Natural killer cell (primary cell): ENCODE data around the gene BIRC7. TPM values are rescaled to one million over a fixed set of nuclear protein-coding genes. Genes with fewer than 3 reads are reported as not detected.

Source experiments
- ATAC-seq, 3 donors: fragments of 150-1000 bp in 2 of 3; fragments of 200-7000 bp in 1 of 3; cut with Tn5 transposase; 1 replicate in 1 of 3; 2 replicates in 2 of 3; pipeline ENCODE4 v1.10.0; 2021; ENCODE audit warnings: mild to moderate bottlenecking in 2 of 3, moderate library complexity in 2 of 3
- DNase-seq, 2 donors: peaks; one replicate each; pipeline versions ENCODE4 v3.0.0 to v3.0.0-alpha.2; 2013 to 2021; ENCODE audit warnings: mixed read lengths in 1 of 2
- H3K27ac ChIP-seq: one replicate; pipeline ENCODE4 v1.5.1; 2013; ENCODE audit warnings: mild to moderate bottlenecking, low read length
- H3K27me3 ChIP-seq: one replicate; pipeline ENCODE4 v1.6.1; 2013; ENCODE audit warnings: low read length; ENCODE audit not compliant: control insufficient read depth, insufficient read depth
- H3K36me3 ChIP-seq: one replicate; pipeline ENCODE4 v1.6.1; 2013; ENCODE audit warnings: low read length; ENCODE audit not compliant: control insufficient read depth, insufficient read depth
- H3K4me1 ChIP-seq: one replicate; pipeline ENCODE4 v1.6.1; 2013; ENCODE audit warnings: low read length; ENCODE audit not compliant: control insufficient read depth, insufficient read depth
- H3K4me3 ChIP-seq: one replicate; pipeline ENCODE4 v1.5.1; 2013; ENCODE audit warnings: low read length
- H3K9me3 ChIP-seq: one replicate; pipeline ENCODE4 v1.6.1; 2013; ENCODE audit warnings: low read length; ENCODE audit not compliant: control insufficient read depth, insufficient read depth
- H3K27ac Mint-ChIP-seq, 2 donors: one replicate each; pipeline ENCODE4 v1.8.0; 2022; ENCODE audit warnings: mild to moderate bottlenecking in 2 of 2, mixed read lengths in 2 of 2, moderate library complexity in 1 of 2
- H3K27me3 Mint-ChIP-seq, 2 donors: one replicate each; pipeline ENCODE4 v1.8.0; 2022; ENCODE audit warnings: low read depth in 2 of 2, mixed read lengths in 2 of 2
- H3K36me3 Mint-ChIP-seq: one replicate; pipeline ENCODE4 v1.8.0; 2022; ENCODE audit warnings: mixed read lengths
- H3K4me1 Mint-ChIP-seq, 2 donors: one replicate each; pipeline ENCODE4 v1.8.0; 2022; ENCODE audit warnings: mixed read lengths in 2 of 2
- H3K4me3 Mint-ChIP-seq: one replicate; pipeline ENCODE4 v1.8.0; 2022; ENCODE audit warnings: mild to moderate bottlenecking, moderate library complexity, mixed read lengths
- H3K9me3 Mint-ChIP-seq, 2 donors: one replicate each; pipeline ENCODE4 v1.8.0; 2022; ENCODE audit warnings: mixed read lengths in 2 of 2
- CTCF ChIP-seq: fragments of 200-600 bp; IDR thresholded peaks from one replicate; pipeline ENCODE4 v1.8.0; 2022; ENCODE audit warnings: antibody characterized with exemption
- WGBS: methylation state at CpG from one replicate; pipeline ENCODE4 v1.1.7; 2013; ENCODE audit warnings: missing lambda C conversion rate; ENCODE audit not compliant: insufficient coverage; 5-methylcytosine and 5-hydroxymethylcytosine counted together
- intact Hi-C: fragments of 100-400 bp; cut with micrococcal nuclease; formaldehyde crosslinking; loops from one replicate; pipeline ENCODE4 v1.14.2; 2022
- total RNA-seq, 4 donors: library from RNA; stranded (reverse); fragments of 120-200 nt in 1 of 4; gene quantifications; one replicate each; pipeline versions ENCODE4 v1.2.3 to v1.2.4, GENCODE V29; 2013 to 2022

Gene BIRC7
- total RNA-seq, 3 donors from 2014 or later (not counting 1 experiment from before 2014, with no cell fraction given) = not detected

DNA sequence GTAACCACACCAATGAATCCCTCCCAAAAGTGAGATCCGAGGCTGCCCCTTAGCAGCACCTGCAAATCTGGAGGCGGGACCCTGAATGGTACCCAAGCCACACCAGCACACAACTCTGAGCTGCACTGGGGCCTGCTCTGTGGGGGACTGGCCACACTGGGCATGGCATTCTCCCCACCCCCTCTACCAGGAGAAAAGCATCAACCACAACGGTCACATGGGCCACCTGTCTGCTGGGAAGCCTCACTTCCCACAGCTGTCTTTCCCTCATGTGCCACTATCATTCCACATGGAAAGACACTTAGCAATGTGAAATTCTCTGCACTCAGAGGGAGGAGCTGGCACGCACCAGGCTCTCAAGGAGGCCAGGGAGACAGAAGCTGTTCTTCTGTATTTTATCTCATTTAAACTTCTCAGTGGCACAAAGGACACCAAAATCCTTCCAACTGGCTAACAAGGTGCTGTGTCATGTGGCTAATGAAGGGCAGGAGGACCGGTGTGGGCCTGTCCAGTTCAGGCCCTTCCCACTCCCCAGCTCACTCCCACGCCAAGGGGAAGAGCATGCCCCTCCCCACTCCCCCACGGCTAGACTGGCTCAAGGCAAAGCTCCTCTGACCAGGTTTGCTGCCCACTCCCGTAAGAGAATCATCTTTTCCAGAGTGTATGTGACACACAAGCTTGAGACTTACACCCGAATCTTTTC lies 38.8 kb upstream of the BIRC7 start:
- H3K9me3 ChIP-seq = no peaks in the 10 kb centered on the region
- ATAC-seq (no peak), DNase-seq (no peak)
- Mint-ChIP-seq H3K36me3 (peaks cover 11% of the 10 kb centered on the region), H3K9me3 (no peaks in the 10 kb centered on the region), H3K27me3 (no peaks in the 10 kb centered on the region), H3K4me3 (no peak overlapping the region), H3K27ac (no peak overlapping the region), H3K4me1 (peaks cover 13 to 32% of the 10 kb centered on the region in 2 donors)
- no peaks in the 10 kb centered on the region for H3K4me1 ChIP-seq
- peaks cover 31% of the 10 kb centered on the region for H3K36me3 ChIP-seq
- no peak overlapping the region for H3K4me3 ChIP-seq
- TF ChIP-seq CTCF = no peak
- H3K27me3 ChIP-seq = no peaks in the 10 kb centered on the region
- intact Hi-C loops = no loop called here
- H3K27ac ChIP-seq = no peak overlapping the region
- WGBS = 93% methylated on average over 9 of the region's 9 CpGs

- peaks cover 11% of the 10 kb centered on the region for H3K36me3 Mint-ChIP-seq
- Histone ChIP-seq H3K4me1 (no peaks in the 10 kb centered on the region), H3K36me3 (peaks cover 47% of the 10 kb centered on the region), H3K9me3 (no peaks in the 10 kb centered on the region), H3K27me3 (no peaks in the 10 kb centered on the region), H3K4me3 (no peak overlapping the region), H3K27ac (no peak overlapping the region)
- ATAC-seq (no peak), DNase-seq (no peak)
- intact Hi-C loops = no loop called here
- H3K4me3 Mint-ChIP-seq = no peak overlapping the region
- 94% methylated on average over 7 of the region's 7 CpGs for WGBS
- H3K27ac Mint-ChIP-seq = no peak overlapping the region
- H3K27me3 Mint-ChIP-seq = no peaks in the 10 kb centered on the region
- peaks cover 13 to 32% of the 10 kb centered on the region in 2 donors for H3K4me1 Mint-ChIP-seq
- no peaks in the 10 kb centered on the region for H3K9me3 Mint-ChIP-seq
- no peak for TF ChIP-seq CTCF
Observed at GRCh38 chr20:63198606-63199005, 37.1 kb upstream of the BIRC7 start.

- H3K27me3 ChIP-seq = no peaks in the 10 kb centered on the region
- H3K36me3 ChIP-seq = peaks cover 55% of the 10 kb centered on the region
- H3K27ac Mint-ChIP-seq = no peak overlapping the region
- H3K4me1 ChIP-seq = no peaks in the 10 kb centered on the region
- no peak for DNase-seq
- intact Hi-C loops = no loop called here
- H3K4me3 Mint-ChIP-seq = no peak overlapping the region
- no peak overlapping the region for H3K4me3 ChIP-seq
- H3K9me3 Mint-ChIP-seq = no peaks in the 10 kb centered on the region
- no peak overlapping the region for H3K27ac ChIP-seq
- WGBS = 95% methylated on average over 15 of the region's 17 CpGs
- H3K27me3 Mint-ChIP-seq = no peaks in the 10 kb centered on the region
- H3K36me3 Mint-ChIP-seq = peaks cover 7% of the 10 kb centered on the region
- no peak for ATAC-seq
- H3K4me1 Mint-ChIP-seq = peaks cover 24 to 34% of the 10 kb centered on the region in 2 donors
- TF ChIP-seq CTCF = no peak
- H3K9me3 ChIP-seq = no peaks in the 10 kb centered on the region
Observed at GRCh38 chr20:63202021-63202420, 33.7 kb upstream of the BIRC7 start.
